ENCODE data around the gene TRAPPC2L. TPM values are rescaled to one million over a fixed set of nuclear protein-coding genes. Genes with fewer than 3 reads are reported as not detected.
A peak's percentile ranks its signal among the peaks of the same experiment; 100 is the strongest.

The TRAPPC2L gene
- total and polyA plus RNA-seq, 2 donors (not counting 1 experiment from before 2014, with no cell fraction given): 33.5 to 65.1 TPM

DNA sequence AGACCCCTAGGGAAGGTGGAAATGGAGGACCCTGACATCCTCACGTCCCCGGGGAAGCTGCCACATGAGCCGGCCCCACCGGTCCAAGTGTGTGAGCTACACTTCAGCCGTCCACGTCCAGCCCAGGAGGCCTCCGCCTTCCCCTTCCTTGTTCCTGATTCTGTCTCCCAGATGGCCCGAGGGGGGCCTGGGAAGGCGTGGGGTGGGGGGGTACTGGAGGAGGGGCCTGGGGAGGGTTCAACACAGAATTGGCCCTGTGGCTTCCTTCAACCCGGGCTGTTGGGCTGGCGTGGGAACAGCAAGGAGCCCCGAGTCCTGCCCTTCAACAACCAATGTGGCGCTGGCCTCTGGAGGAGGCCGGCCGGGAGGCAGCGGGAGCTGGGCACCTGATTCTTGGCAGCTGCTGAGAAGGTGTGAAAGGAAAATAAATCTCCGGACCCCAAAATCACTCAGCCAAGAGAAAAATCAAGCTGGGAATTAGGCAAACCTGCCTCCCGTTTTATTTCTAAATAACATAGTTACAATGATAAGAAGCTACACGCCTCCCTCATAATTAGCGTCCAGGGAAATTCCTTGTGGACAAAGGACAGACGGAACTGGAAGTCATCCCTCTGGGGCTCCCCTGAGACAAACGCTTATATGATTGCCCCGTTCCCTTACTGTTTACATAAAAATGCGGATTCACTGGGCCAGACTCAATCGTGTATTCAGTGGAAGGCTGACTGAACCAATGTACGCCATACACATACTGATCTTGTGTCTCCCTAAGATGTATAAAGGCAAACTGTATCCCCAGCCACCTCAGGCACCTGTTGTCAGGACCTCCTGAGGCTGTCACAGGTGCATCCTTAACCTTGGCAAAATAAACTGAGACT lies 43.4 kb upstream of the TRAPPC2L start:
- Mint-ChIP-seq H3K27ac (no peak overlapping the region), H3K4me3 (peak overlapping the region; percentile 46), H3K4me1 (peaks cover 19% of the 10 kb centered on the region), H3K27me3 (no peaks in the 10 kb centered on the region), H3K9me3 (ENCODE audit: insufficient read depth) (no peaks in the 10 kb centered on the region)
- DNase-seq (no peak), ATAC-seq (ENCODE audit: low read depth) (no peak)
- H3K4me3 ChIP-seq (ENCODE audit: control extremely low read depth in 1 of 5, extremely low read depth in 1 of 5, insufficient read depth in 1 of 5, low read depth in 2 of 5, low read length in 4 of 5): no peak overlapping the region
- no peaks in the 10 kb centered on the region for H3K9me3 ChIP-seq (ENCODE audit: control extremely low read depth in 1 of 3, control insufficient read depth in 2 of 3, insufficient read depth in 1 of 3, low read length in 2 of 3)
- peaks cover 15% of the 10 kb centered on the region for H3K79me2 ChIP-seq (ENCODE audit: control insufficient read depth, insufficient read depth, low read length)
- no peak for TF ChIP-seq EZH2 (IDR thresholded peaks at IDR 0.05; ENCODE audit: borderline replicate concordance, insufficient read depth, low read depth, low read length, poor library complexity, severe bottlenecking)
- TF ChIP-seq, protein P1, sequence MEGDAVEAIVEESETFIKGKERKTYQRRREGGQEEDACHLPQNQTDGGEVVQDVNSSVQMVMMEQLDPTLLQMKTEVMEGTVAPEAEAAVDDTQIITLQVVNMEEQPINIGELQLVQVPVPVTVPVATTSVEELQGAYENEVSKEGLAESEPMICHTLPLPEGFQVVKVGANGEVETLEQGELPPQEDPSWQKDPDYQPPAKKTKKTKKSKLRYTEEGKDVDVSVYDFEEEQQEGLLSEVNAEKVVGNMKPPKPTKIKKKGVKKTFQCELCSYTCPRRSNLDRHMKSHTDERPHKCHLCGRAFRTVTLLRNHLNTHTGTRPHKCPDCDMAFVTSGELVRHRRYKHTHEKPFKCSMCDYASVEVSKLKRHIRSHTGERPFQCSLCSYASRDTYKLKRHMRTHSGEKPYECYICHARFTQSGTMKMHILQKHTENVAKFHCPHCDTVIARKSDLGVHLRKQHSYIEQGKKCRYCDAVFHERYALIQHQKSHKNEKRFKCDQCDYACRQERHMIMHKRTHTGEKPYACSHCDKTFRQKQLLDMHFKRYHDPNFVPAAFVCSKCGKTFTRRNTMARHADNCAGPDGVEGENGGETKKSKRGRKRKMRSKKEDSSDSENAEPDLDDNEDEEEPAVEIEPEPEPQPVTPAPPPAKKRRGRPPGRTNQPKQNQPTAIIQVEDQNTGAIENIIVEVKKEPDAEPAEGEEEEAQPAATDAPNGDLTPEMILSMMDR (IDR thresholded peaks at IDR 0.05): no peak
- no peak overlapping the region for H3K27ac ChIP-seq (ENCODE audit: low read length in 2 of 2)
- ChIA-PET CTCF (interaction anchor here (1.4 to 3.9 kb wide), 6 partner anchors 32 to 475 kb away, joined by 3 to 21 read pairs (median 6); partner anchors contain the start of genes GALNS and TRAPPC2L), POLR2A (interaction anchor here (0.7 to 2.3 kb wide), 4 partner anchors 10 to 1050 kb away, joined by 3 to 11 read pairs (median 6); partner anchors contain the start of genes CDT1, GALNS, TRAPPC2L and ZNF778)
- H3K27me3 ChIP-seq (replicated peaks in 1 of 4; ENCODE audit: control extremely low read depth in 1 of 4, control insufficient read depth in 3 of 4, insufficient read depth in 4 of 4, low read length in 3 of 4): no peaks in the 10 kb centered on the region
- H3K36me3 ChIP-seq (replicated peaks in 1 of 2; ENCODE audit: control extremely low read depth in 1 of 2, control insufficient read depth in 1 of 2, extremely low read depth in 1 of 2, insufficient read depth in 2 of 2, low read length in 1 of 2): peaks cover 0 to 16% of the 10 kb centered on the region in 2 experiments
- H4K20me1 ChIP-seq (ENCODE audit: control insufficient read depth, insufficient read depth, low read length, poor library complexity, severe bottlenecking): peaks cover 24% of the 10 kb centered on the region
- H3K4me2 ChIP-seq (replicated peaks; ENCODE audit: low read depth, low read length, poor library complexity, severe bottlenecking): no peak overlapping the region
- peaks cover 11 to 27% of the 10 kb centered on the region in 2 donors for H3K4me1 ChIP-seq (ENCODE audit: control insufficient read depth in 2 of 2, insufficient read depth in 2 of 2, low read length in 2 of 2)
- intact Hi-C loops (cut with micrococcal nuclease): no loop called here
- no peak overlapping the region for H3K9ac ChIP-seq (ENCODE audit: low read length)
- no peak overlapping the region for H2AFZ ChIP-seq (ENCODE audit: insufficient read depth, low read depth, low read length, poor library complexity, severe bottlenecking)
- WGBS (ENCODE audit: insufficient coverage): 91% methylated on average over 9 of the region's 26 CpGs

DNA sequence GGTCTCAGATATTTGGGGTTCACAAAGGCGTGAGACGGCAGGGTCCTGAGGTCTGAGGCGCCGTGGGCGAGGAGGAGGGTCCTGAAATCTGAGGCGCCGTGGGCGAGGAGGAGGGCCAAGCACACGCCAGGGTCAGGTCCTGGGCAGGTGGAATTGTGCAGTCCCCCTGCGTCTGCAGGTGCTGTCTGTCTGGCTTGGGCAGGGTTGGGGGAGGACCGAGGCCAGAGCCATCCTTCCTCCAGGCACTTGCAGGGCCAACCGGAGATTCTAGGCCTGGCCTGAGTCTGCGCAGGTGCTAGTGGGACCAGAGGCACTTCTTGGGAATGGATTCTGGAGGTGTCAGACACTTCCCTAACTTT lies 42.8 kb upstream of the TRAPPC2L start:
- intact Hi-C loops (cut with micrococcal nuclease): no loop called here
- no peak overlapping the region for H3K9ac ChIP-seq (ENCODE audit: low read length)
- H3K4me2 ChIP-seq (replicated peaks; ENCODE audit: low read depth, low read length, poor library complexity, severe bottlenecking): no peak overlapping the region
- no peak for DNase-seq
- Mint-ChIP-seq H3K4me1 (peaks cover 17% of the 10 kb centered on the region), H3K4me3 (peak overlapping the region; percentile 46), H3K9me3 (ENCODE audit: insufficient read depth) (no peaks in the 10 kb centered on the region), H3K27ac (no peak overlapping the region), H3K27me3 (no peaks in the 10 kb centered on the region)
- no peak for ATAC-seq (ENCODE audit: low read depth)
- WGBS (ENCODE audit: insufficient coverage): 88% methylated on average over 12 of the region's 13 CpGs
- no peak overlapping the region for H3K27ac ChIP-seq (ENCODE audit: low read length in 2 of 2)
- peaks cover 23% of the 10 kb centered on the region for H4K20me1 ChIP-seq (ENCODE audit: control insufficient read depth, insufficient read depth, low read length, poor library complexity, severe bottlenecking)
- CTCF ChIA-PET: interaction anchor here (1.4 to 3.9 kb wide), 6 partner anchors 33 to 475 kb away, joined by 3 to 21 read pairs (median 6); partner anchors contain the start of genes GALNS and TRAPPC2L
- peaks cover 15% of the 10 kb centered on the region for H3K79me2 ChIP-seq (ENCODE audit: control insufficient read depth, insufficient read depth, low read length)
- no peaks in the 10 kb centered on the region for H3K27me3 ChIP-seq (replicated peaks in 1 of 4; ENCODE audit: control extremely low read depth in 1 of 4, control insufficient read depth in 3 of 4, insufficient read depth in 4 of 4, low read length in 3 of 4)
- POLR2A ChIA-PET: no interaction called here
- no peak overlapping the region for H2AFZ ChIP-seq (ENCODE audit: insufficient read depth, low read depth, low read length, poor library complexity, severe bottlenecking)
- no peak overlapping the region for H3K4me3 ChIP-seq (ENCODE audit: control extremely low read depth in 1 of 5, extremely low read depth in 1 of 5, insufficient read depth in 1 of 5, low read depth in 2 of 5, low read length in 4 of 5)
- H3K4me1 ChIP-seq (ENCODE audit: control insufficient read depth in 2 of 2, insufficient read depth in 2 of 2, low read length in 2 of 2): peaks cover 11 to 27% of the 10 kb centered on the region in 2 donors
- H3K36me3 ChIP-seq (replicated peaks in 1 of 2; ENCODE audit: control extremely low read depth in 1 of 2, control insufficient read depth in 1 of 2, extremely low read depth in 1 of 2, insufficient read depth in 2 of 2, low read length in 1 of 2): peaks cover 0 to 12% of the 10 kb centered on the region in 2 experiments
- TF ChIP-seq, protein P1 (IDR thresholded peaks at IDR 0.05): no peak
- no peak for TF ChIP-seq EZH2 (IDR thresholded peaks at IDR 0.05; ENCODE audit: borderline replicate concordance, insufficient read depth, low read depth, low read length, poor library complexity, severe bottlenecking)
- H3K9me3 ChIP-seq (ENCODE audit: control extremely low read depth in 1 of 3, control insufficient read depth in 2 of 3, insufficient read depth in 1 of 3, low read length in 2 of 3): no peaks in the 10 kb centered on the region
